Mucosa of stomach (tissue), 1 donor: Measurements from ENCODE around the gene TECTA.

Experiments
- H3K27me3 ChIP-seq: one replicate; pipeline ENCODE4 v1.7.0; 2013; ENCODE audit warnings: mild to moderate bottlenecking, low read length; ENCODE audit not compliant: control insufficient read depth, insufficient read depth
- H3K36me3 ChIP-seq: one replicate; pipeline ENCODE4 v1.7.0; 2013; ENCODE audit warnings: low read length; ENCODE audit not compliant: control insufficient read depth, insufficient read depth
- H3K4me1 ChIP-seq: one replicate; pipeline ENCODE4 v1.7.0; 2013; ENCODE audit warnings: mild to moderate bottlenecking, low read length; ENCODE audit not compliant: control insufficient read depth, insufficient read depth
- H3K4me3 ChIP-seq: one replicate; pipeline ENCODE4 v1.7.0; 2013; ENCODE audit warnings: low read length
- H3K9ac ChIP-seq: one replicate; pipeline ENCODE4 v1.7.0; 2013; ENCODE audit warnings: mild to moderate bottlenecking, low read length, moderate library complexity
- H3K9me3 ChIP-seq: one replicate; pipeline ENCODE4 v1.7.0; 2013; ENCODE audit warnings: mild to moderate bottlenecking, low read length, moderate library complexity; ENCODE audit not compliant: control insufficient read depth
- donor health status: Pancreatic carcinoma.

Gene TECTA

GRCh38 chr11:121100943-121101342 lies at the start of gene TECTA:
TECTA (plus strand) TSS chr11:121101243; CDS start chr11:121102666, 1,423 bp downstream.
- Histone ChIP-seq H3K27me3 (no peaks in the 10 kb centered on the region), H3K4me3 (no peak within 1 kb of the TSS)

GRCh38 chr11:121053244-121053643 lies 47.8 kb upstream of the TECTA start:
- H3K4me1 ChIP-seq = peaks cover 8% of the 10 kb centered on the region
- no peaks in the 10 kb centered on the region for H3K27me3 ChIP-seq
- no peak overlapping the region for H3K9ac ChIP-seq
- no peaks in the 10 kb centered on the region for H3K9me3 ChIP-seq
- no peak overlapping the region for H3K4me3 ChIP-seq
- no peaks in the 10 kb centered on the region for H3K36me3 ChIP-seq

More at GRCh38 chr11:121100943-121101342, at the start of gene TECTA:
- Histone ChIP-seq H3K9me3 (no peaks in the 10 kb centered on the region), H3K4me1 (no peaks in the 10 kb centered on the region), H3K9ac (no peak within 1 kb of the TSS), H3K36me3 (no peaks in the 10 kb centered on the region)

- Histone ChIP-seq H3K9ac (no peak overlapping the region), H3K27me3 (no peaks in the 10 kb centered on the region), H3K9me3 (no peaks in the 10 kb centered on the region), H3K36me3 (no peaks in the 10 kb centered on the region), H3K4me1 (no peaks in the 10 kb centered on the region), H3K4me3 (no peak overlapping the region)
These were observed 46.8 kb upstream of the TECTA start for GRCh38 chr11:121054266-121054665.

GRCh38 chr11:121055076-121055475 lies 46.0 kb upstream of the TECTA start:
- Histone ChIP-seq H3K36me3 (no peaks in the 10 kb centered on the region), H3K9ac (no peak overlapping the region), H3K27me3 (no peaks in the 10 kb centered on the region), H3K4me3 (no peak overlapping the region), H3K9me3 (no peaks in the 10 kb centered on the region), H3K4me1 (no peaks in the 10 kb centered on the region)

GRCh38 chr11:121057922-121058321 lies 43.1 kb upstream of the TECTA start:
- Histone ChIP-seq H3K4me1 (no peaks in the 10 kb centered on the region), H3K36me3 (no peaks in the 10 kb centered on the region), H3K9ac (no peak overlapping the region), H3K4me3 (no peak overlapping the region), H3K9me3 (no peaks in the 10 kb centered on the region), H3K27me3 (no peaks in the 10 kb centered on the region)

- no peaks in the 10 kb centered on the region for H3K36me3 ChIP-seq
- H3K9ac ChIP-seq = no peak overlapping the region
- H3K27me3 ChIP-seq = no peaks in the 10 kb centered on the region
- no peak overlapping the region for H3K4me3 ChIP-seq
- no peaks in the 10 kb centered on the region for H3K9me3 ChIP-seq
- H3K4me1 ChIP-seq = no peaks in the 10 kb centered on the region
These were observed 42.1 kb upstream of the TECTA start for GRCh38 chr11:121058941-121059340.

GRCh38 chr11:121059605-121060004 lies 41.4 kb upstream of the TECTA start:
- H3K27me3 ChIP-seq = no peaks in the 10 kb centered on the region
- H3K4me1 ChIP-seq = no peaks in the 10 kb centered on the region
- H3K9ac ChIP-seq = no peak overlapping the region
- H3K36me3 ChIP-seq = no peaks in the 10 kb centered on the region
- H3K9me3 ChIP-seq = no peaks in the 10 kb centered on the region
- no peak overlapping the region for H3K4me3 ChIP-seq

- Histone ChIP-seq H3K9me3 (no peaks in the 10 kb centered on the region), H3K4me1 (no peaks in the 10 kb centered on the region), H3K27me3 (no peaks in the 10 kb centered on the region), H3K36me3 (no peaks in the 10 kb centered on the region), H3K4me3 (no peak overlapping the region), H3K9ac (no peak overlapping the region)
These were observed 37.3 kb upstream of the TECTA start for GRCh38 chr11:121063728-121064127.

- H3K36me3 ChIP-seq = no peaks in the 10 kb centered on the region
- H3K27me3 ChIP-seq = no peaks in the 10 kb centered on the region
- H3K4me3 ChIP-seq = no peak overlapping the region
- H3K9me3 ChIP-seq = no peaks in the 10 kb centered on the region
- no peaks in the 10 kb centered on the region for H3K4me1 ChIP-seq
- no peak overlapping the region for H3K9ac ChIP-seq
These were observed 34.4 kb upstream of the TECTA start for GRCh38 chr11:121066623-121067022.

GRCh38 chr11:121067026-121067425 lies 34.0 kb upstream of the TECTA start:
- H3K4me3 ChIP-seq = no peak overlapping the region
- H3K9ac ChIP-seq = no peak overlapping the region
- H3K9me3 ChIP-seq = no peaks in the 10 kb centered on the region
- H3K27me3 ChIP-seq = no peaks in the 10 kb centered on the region
- H3K36me3 ChIP-seq = no peaks in the 10 kb centered on the region
- no peaks in the 10 kb centered on the region for H3K4me1 ChIP-seq

- H3K4me1 ChIP-seq = no peaks in the 10 kb centered on the region
- no peak overlapping the region for H3K9ac ChIP-seq
- H3K9me3 ChIP-seq = no peaks in the 10 kb centered on the region
- no peak overlapping the region for H3K4me3 ChIP-seq
- H3K27me3 ChIP-seq = no peaks in the 10 kb centered on the region
- H3K36me3 ChIP-seq = no peaks in the 10 kb centered on the region
These were observed 33.6 kb upstream of the TECTA start for GRCh38 chr11:121067453-121067852.

- Histone ChIP-seq H3K36me3 (no peaks in the 10 kb centered on the region), H3K4me1 (no peaks in the 10 kb centered on the region), H3K27me3 (no peaks in the 10 kb centered on the region), H3K9ac (no peak overlapping the region), H3K4me3 (no peak overlapping the region), H3K9me3 (no peaks in the 10 kb centered on the region)
These were observed 32.9 kb upstream of the TECTA start for GRCh38 chr11:121067962-121068647.

- Histone ChIP-seq H3K4me1 (no peaks in the 10 kb centered on the region), H3K4me3 (no peak overlapping the region), H3K9me3 (no peaks in the 10 kb centered on the region), H3K9ac (no peak overlapping the region), H3K27me3 (no peaks in the 10 kb centered on the region), H3K36me3 (no peaks in the 10 kb centered on the region)
These were observed 32.3 kb upstream of the TECTA start for GRCh38 chr11:121068787-121069186.
